Measurements from ENCODE around the gene MIGA1.
"Not testable (repeated sequence)": the region's sequence is repeated elsewhere in the genome, so short reads cannot be mapped to it uniquely, and the experiment has no call there.

The MIGA1 gene

GRCh38 chr1:77776007-77776700 lies 3.3 kb upstream of the MIGA1 start:
- H3K4me3 Mint-ChIP-seq, result no peak overlapping the region
- H3K9me3 Mint-ChIP-seq (ENCODE audit: low read depth), result no peaks in the 10 kb centered on the region
- no peaks in the 10 kb centered on the region for H3K36me3 Mint-ChIP-seq
- H3K4me1 Mint-ChIP-seq (ENCODE audit: low read depth), result peaks cover 18% of the 10 kb centered on the region
- no peak overlapping the region for H3K27ac Mint-ChIP-seq
- no peaks in the 10 kb centered on the region for H3K27me3 Mint-ChIP-seq

- Mint-ChIP-seq H3K27ac (peak overlapping the region; percentile 41), H3K36me3 (peaks cover 17% of the 10 kb centered on the region), H3K4me3 (peak overlapping the region; percentile 62), H3K27me3 (no peaks in the 10 kb centered on the region), H3K4me1 (ENCODE audit: low read depth) (peaks cover 38% of the 10 kb centered on the region), H3K9me3 (ENCODE audit: low read depth) (no peaks in the 10 kb centered on the region)
Observed at GRCh38 chr1:77781683-77782082, 2.2 kb downstream of the MIGA1 start.

DNA sequence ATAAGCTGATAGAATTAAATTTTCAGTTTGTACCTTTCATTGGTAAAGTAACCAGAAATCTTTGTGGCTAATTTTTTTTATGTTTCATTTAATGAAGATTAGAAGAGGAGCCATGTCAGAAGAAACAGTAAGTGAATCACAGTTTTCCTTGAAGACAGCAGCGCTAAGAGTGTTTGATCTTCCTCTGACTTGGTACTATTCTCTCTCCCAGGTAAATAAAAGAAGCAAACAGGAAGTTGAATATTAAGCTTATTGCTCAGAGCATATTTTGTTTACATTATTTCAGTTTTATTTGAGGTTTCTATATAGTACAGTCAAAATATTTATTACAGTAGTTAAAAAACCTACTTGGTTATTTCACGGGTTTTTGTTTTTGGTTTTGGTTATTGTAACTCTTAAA lies 3.7 kb downstream of the MIGA1 start:
- H3K36me3 Mint-ChIP-seq, result peaks cover 23% of the 10 kb centered on the region

GRCh38 chr1:77786093-77786741 lies 6.8 kb downstream of the MIGA1 start:
- peaks cover 34% of the 10 kb centered on the region for H3K36me3 Mint-ChIP-seq
- H3K9me3 Mint-ChIP-seq (ENCODE audit: low read depth); H3K27ac Mint-ChIP-seq; H3K27me3 Mint-ChIP-seq; H3K4me3 Mint-ChIP-seq: not testable (repeated sequence)
- H3K4me1 Mint-ChIP-seq (ENCODE audit: low read depth), result peaks cover 28% of the 10 kb centered on the region

More for the DNA sequence above, 3.7 kb downstream of the MIGA1 start:
- Mint-ChIP-seq H3K27me3 (no peaks in the 10 kb centered on the region), H3K4me1 (ENCODE audit: low read depth) (peaks cover 38% of the 10 kb centered on the region), H3K27ac (peak overlapping the region; percentile 47), H3K9me3 (ENCODE audit: low read depth) (no peaks in the 10 kb centered on the region), H3K4me3 (no peak overlapping the region)

DNA sequence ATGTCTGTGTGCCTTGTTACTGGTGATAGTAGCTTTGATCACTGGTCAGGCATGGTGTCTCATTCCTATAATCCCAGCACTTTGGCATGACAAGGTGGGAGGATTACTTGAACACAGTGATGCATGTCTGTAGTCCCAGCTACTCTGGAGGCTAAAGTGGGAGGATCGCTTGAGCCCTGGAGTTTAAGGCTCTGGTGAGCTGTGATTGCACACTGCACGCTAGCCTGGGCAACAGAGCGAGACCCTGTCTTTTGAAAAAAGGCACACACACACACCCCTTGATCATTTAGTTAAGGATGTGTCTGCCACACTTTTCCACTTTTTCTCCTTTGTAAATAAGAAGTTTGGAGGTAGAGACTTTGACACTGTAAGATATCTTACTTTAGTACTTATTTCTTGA lies 15.1 kb downstream of the MIGA1 start:
- Mint-ChIP-seq H3K36me3 (peaks cover 17% of the 10 kb centered on the region), H3K4me3 (no peak overlapping the region), H3K9me3 (ENCODE audit: low read depth) (no peaks in the 10 kb centered on the region), H3K27me3 (no peaks in the 10 kb centered on the region), H3K4me1 (ENCODE audit: low read depth) (peaks cover 32% of the 10 kb centered on the region), H3K27ac (no peak overlapping the region)

- H3K4me3 Mint-ChIP-seq, result no peak overlapping the region
- H3K9me3 Mint-ChIP-seq (ENCODE audit: low read depth), result no peaks in the 10 kb centered on the region
- peaks cover 39% of the 10 kb centered on the region for H3K4me1 Mint-ChIP-seq (ENCODE audit: low read depth)
- no peak overlapping the region for H3K27ac Mint-ChIP-seq
- H3K36me3 Mint-ChIP-seq, result peaks cover 14% of the 10 kb centered on the region
- no peaks in the 10 kb centered on the region for H3K27me3 Mint-ChIP-seq
Observed at GRCh38 chr1:77796695-77797405, 17.4 kb downstream of the MIGA1 start.

DNA sequence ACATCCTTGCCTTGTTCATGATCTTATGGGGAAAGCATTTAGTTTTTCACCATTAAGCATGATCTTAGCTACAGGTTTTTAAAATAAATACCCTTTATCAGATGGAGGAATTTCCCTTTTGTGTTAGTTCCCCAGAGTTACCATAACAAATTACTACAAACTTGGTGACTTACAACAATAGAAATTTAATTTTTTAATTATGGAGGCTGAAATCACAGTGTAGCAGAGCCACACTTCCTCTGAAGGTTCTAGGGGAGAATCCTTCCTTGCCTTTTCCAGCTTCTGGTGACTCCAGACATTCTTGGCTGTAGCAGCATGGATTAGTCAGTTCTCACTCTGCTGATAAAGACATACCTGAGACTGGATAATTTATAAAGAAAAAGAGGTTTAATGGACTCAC lies 18.5 kb downstream of the MIGA1 start:
- H3K27me3 Mint-ChIP-seq, result no peaks in the 10 kb centered on the region
- peaks cover 9% of the 10 kb centered on the region for H3K36me3 Mint-ChIP-seq
- H3K4me3 Mint-ChIP-seq, result no peak overlapping the region

GRCh38 chr1:77802026-77802425 lies 22.6 kb downstream of the MIGA1 start:
- H3K4me3 Mint-ChIP-seq, result no peak overlapping the region
- no peaks in the 10 kb centered on the region for H3K27me3 Mint-ChIP-seq
- peak overlapping the region; percentile 41 for H3K27ac Mint-ChIP-seq
- H3K9me3 Mint-ChIP-seq (ENCODE audit: low read depth), result no peaks in the 10 kb centered on the region
- peaks cover 26% of the 10 kb centered on the region for H3K4me1 Mint-ChIP-seq (ENCODE audit: low read depth)
- peaks cover 11% of the 10 kb centered on the region for H3K36me3 Mint-ChIP-seq

More for the DNA sequence above, 18.5 kb downstream of the MIGA1 start:
- H3K4me1 Mint-ChIP-seq (ENCODE audit: low read depth), result peaks cover 34% of the 10 kb centered on the region
- no peak overlapping the region for H3K27ac Mint-ChIP-seq
- H3K9me3 Mint-ChIP-seq (ENCODE audit: low read depth), result no peaks in the 10 kb centered on the region

GRCh38 chr1:77803371-77803770 lies 23.9 kb downstream of the MIGA1 start:
- no peaks in the 10 kb centered on the region for H3K27me3 Mint-ChIP-seq
- H3K4me1 Mint-ChIP-seq (ENCODE audit: low read depth), result peaks cover 15% of the 10 kb centered on the region
- H3K4me3 Mint-ChIP-seq, result no peak overlapping the region
- no peaks in the 10 kb centered on the region for H3K9me3 Mint-ChIP-seq (ENCODE audit: low read depth)
- H3K27ac Mint-ChIP-seq, result no peak overlapping the region
- H3K36me3 Mint-ChIP-seq, result peaks cover 7% of the 10 kb centered on the region

GRCh38 chr1:77809787-77810462 lies 30.5 kb downstream of the MIGA1 start:
- H3K4me1 Mint-ChIP-seq (ENCODE audit: low read depth); H3K4me3 Mint-ChIP-seq; H3K9me3 Mint-ChIP-seq (ENCODE audit: low read depth); H3K27me3 Mint-ChIP-seq; H3K27ac Mint-ChIP-seq: not testable (repeated sequence)
- H3K36me3 Mint-ChIP-seq, result peaks cover 12% of the 10 kb centered on the region

DNA sequence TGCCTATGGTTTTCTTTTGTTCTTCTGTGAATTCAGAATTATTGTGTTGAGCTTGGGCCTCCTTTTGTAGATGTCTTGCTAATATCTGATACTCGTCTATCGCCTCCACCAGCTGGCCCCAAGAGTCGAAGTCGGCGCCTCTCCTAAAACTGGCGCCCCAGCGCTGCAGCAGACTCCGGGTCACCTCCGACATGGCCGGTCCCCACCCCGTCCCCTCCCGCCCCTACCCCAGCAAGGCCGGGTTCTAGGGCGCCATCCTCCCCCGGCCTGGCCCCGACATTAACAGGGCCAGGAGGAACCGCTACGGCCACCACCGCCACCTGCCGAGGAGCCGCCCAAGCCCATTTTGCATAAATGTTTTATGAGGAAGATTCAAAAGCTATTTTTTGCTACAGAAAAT lies 32.1 kb downstream of the MIGA1 start:
- H3K27ac Mint-ChIP-seq; H3K9me3 Mint-ChIP-seq (ENCODE audit: low read depth); H3K4me1 Mint-ChIP-seq (ENCODE audit: low read depth); H3K27me3 Mint-ChIP-seq; H3K36me3 Mint-ChIP-seq; H3K4me3 Mint-ChIP-seq: not testable (repeated sequence)

- Mint-ChIP-seq H3K9me3 (ENCODE audit: low read depth) (no peaks in the 10 kb centered on the region), H3K4me1 (ENCODE audit: low read depth) (peaks cover 3% of the 10 kb centered on the region), H3K36me3 (peaks cover 19% of the 10 kb centered on the region), H3K27me3 (no peaks in the 10 kb centered on the region), H3K4me3 (no peak overlapping the region), H3K27ac (no peak overlapping the region)
Observed at GRCh38 chr1:77817368-77818209, 38.1 kb downstream of the MIGA1 start.

DNA sequence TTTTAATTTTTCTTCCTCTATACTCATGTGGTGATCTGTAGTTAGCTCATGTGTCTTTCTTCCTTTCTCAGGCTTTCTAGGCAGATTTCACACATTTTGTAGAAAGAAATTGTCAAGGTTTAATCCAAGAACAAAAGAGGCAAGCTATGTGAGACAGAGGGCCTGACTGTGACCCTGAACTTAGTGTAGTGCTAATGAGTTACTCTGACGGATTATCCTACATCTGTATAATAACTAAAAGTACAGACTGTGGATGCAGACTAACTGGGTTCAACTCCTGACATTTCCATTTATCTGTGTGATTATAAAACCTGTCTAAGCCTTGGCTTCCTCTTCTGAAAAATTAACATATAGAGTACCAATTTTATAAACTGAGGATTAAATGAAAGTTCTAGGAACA lies 40.7 kb downstream of the MIGA1 start:
- peaks cover 14% of the 10 kb centered on the region for H3K36me3 Mint-ChIP-seq
- peaks cover 3% of the 10 kb centered on the region for H3K4me1 Mint-ChIP-seq (ENCODE audit: low read depth)
- no peak overlapping the region for H3K4me3 Mint-ChIP-seq
- no peak overlapping the region for H3K27ac Mint-ChIP-seq
- H3K27me3 Mint-ChIP-seq, result no peaks in the 10 kb centered on the region
- no peaks in the 10 kb centered on the region for H3K9me3 Mint-ChIP-seq (ENCODE audit: low read depth)

DNA sequence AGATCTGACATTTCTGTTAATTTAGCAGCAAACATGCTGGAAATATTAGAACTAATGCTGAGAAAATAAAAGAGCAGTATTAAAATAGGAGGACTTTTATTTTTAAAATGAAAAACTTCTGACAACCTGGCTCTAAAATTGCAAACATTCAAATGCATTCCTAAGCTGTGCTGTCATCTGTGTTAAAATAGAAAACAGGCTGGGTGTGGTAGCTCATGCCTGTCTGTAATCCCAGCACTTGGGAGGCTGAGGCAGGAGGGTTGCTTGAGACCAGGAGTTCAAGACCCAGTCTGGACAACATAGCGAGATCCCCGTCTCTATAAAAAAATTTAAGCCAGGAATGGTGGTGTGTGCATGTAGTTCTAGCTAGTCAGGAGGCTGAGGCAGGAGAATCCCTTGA lies 44.6 kb downstream of the MIGA1 start:
- Mint-ChIP-seq H3K4me3 (no peak overlapping the region), H3K4me1 (ENCODE audit: low read depth) (peaks cover 5% of the 10 kb centered on the region), H3K36me3 (peaks cover 9% of the 10 kb centered on the region), H3K27ac (no peak overlapping the region), H3K9me3 (ENCODE audit: low read depth) (no peaks in the 10 kb centered on the region), H3K27me3 (no peaks in the 10 kb centered on the region)

Measured in activated naive CD8-positive, alpha-beta T cell (primary cell).